Measurements from ENCODE around the gene SPACDR. TPM values are rescaled to one million over a fixed set of nuclear protein-coding genes. Genes with fewer than 3 reads are reported as not detected.

The SPACDR gene
- total RNA-seq, result 0.54 TPM
- polyA plus RNA-seq (ENCODE audit: insufficient read depth, low read depth, low replicate concordance), result not detected
- long read RNA-seq, donor 1, partial matches to known transcripts, result 0 of 1 reads
- long read RNA-seq, donor 1, other reads (novel, unspliced or antisense), result 0 of 1 reads
- long read RNA-seq, donor 2, partial matches to known transcripts, result 0 of 1 reads
- long read RNA-seq, donor 2, other reads (novel, unspliced or antisense), result 0 of 1 reads
- long read RNA-seq, donor 3, result 0 reads
- long read RNA-seq, donor 4, partial matches to known transcripts, result 0 of 1 reads
- long read RNA-seq, donor 4, other reads (novel, unspliced or antisense), result 0 of 1 reads
- long read RNA-seq, donor 5, result 0 reads
- long read RNA-seq, donor 6, partial matches to known transcripts, result 0 of 2 reads
- long read RNA-seq, donor 6, other reads (novel, unspliced or antisense), result 0 of 2 reads
- long read RNA-seq, donor 7, result 0 reads
- long read RNA-seq, donor 8, partial matches to known transcripts, result 0 of 1 reads
- long read RNA-seq, donor 8, other reads (novel, unspliced or antisense), result 0 of 1 reads
- long read RNA-seq, donor 9, partial matches to known transcripts, result 0 of 1 reads
- long read RNA-seq, donor 9, other reads (novel, unspliced or antisense), result 0 of 1 reads
- long read RNA-seq, donor 10, result 0 reads

GRCh38 chr7:100464210-100464660 lies at the start of gene SPACDR:
Gene SPACDR (minus strand): TSS chr7:100464260. CDS start chr7:100464025, 235 bp downstream.
- FAIRE-seq (no peak), DNase-seq (no peak)
- H3K4me1 ChIP-seq (ENCODE audit: control insufficient read depth in 2 of 3, insufficient read depth in 2 of 3, low read depth in 1 of 3, low read length in 3 of 3), result no peaks in the 10 kb centered on the region
- intact Hi-C loops (cut with DNase I), result loop anchor here (10.0 kb wide), 1 partner anchor 221 kb away; no protein-coding TSS in a partner anchor
- H3K36me3 ChIP-seq (ENCODE audit: control insufficient read depth in 2 of 3, insufficient read depth in 3 of 3, low read length in 3 of 3), result peaks cover 0 to 3% (median 0%) of the 10 kb centered on the region in 3 donors
- H3K9me3 ChIP-seq (ENCODE audit: control insufficient read depth in 2 of 3, insufficient read depth in 1 of 3, low read length in 3 of 3), result no peaks in the 10 kb centered on the region
- H3K4me3 ChIP-seq (ENCODE audit: low read length in 3 of 3), result no peak within 1 kb of the TSS
- H3K9ac ChIP-seq (ENCODE audit: low read length in 3 of 3), result no peak within 1 kb of the TSS
- no peak within 1 kb of the TSS for H3K27ac ChIP-seq (ENCODE audit: low read depth in 2 of 2, low read length in 2 of 2)
- TF ChIP-seq CTCF (IDR thresholded peaks at IDR 0.05; ENCODE audit: borderline replicate concordance, extremely low read depth, insufficient read depth), result no peak
- no peaks in the 10 kb centered on the region for H3K27me3 ChIP-seq (ENCODE audit: control insufficient read depth, insufficient read depth, low read length)

- intact Hi-C loops (cut with DNase I), result no loop called here
- H3K27me3 ChIP-seq (ENCODE audit: control insufficient read depth, insufficient read depth, low read length), result no peaks in the 10 kb centered on the region
- H3K9ac ChIP-seq (ENCODE audit: low read length in 3 of 3), result no peak overlapping the region
- no peaks in the 10 kb centered on the region for H3K4me1 ChIP-seq (ENCODE audit: control insufficient read depth in 2 of 3, insufficient read depth in 2 of 3, low read depth in 1 of 3, low read length in 3 of 3)
- TF ChIP-seq CTCF (IDR thresholded peaks at IDR 0.05; ENCODE audit: borderline replicate concordance, extremely low read depth, insufficient read depth), result no peak
- no peaks in the 10 kb centered on the region for H3K9me3 ChIP-seq (ENCODE audit: control insufficient read depth in 2 of 3, insufficient read depth in 1 of 3, low read length in 3 of 3)
- H3K27ac ChIP-seq (ENCODE audit: low read depth in 2 of 2, low read length in 2 of 2), result no peak overlapping the region
- H3K4me3 ChIP-seq (ENCODE audit: low read length in 3 of 3), result no peak overlapping the region
- no peaks in the 10 kb centered on the region for H3K36me3 ChIP-seq (ENCODE audit: control insufficient read depth in 2 of 3, insufficient read depth in 3 of 3, low read length in 3 of 3)
- no peak for FAIRE-seq
- DNase-seq, result no peak
Observed at GRCh38 chr7:100513212-100513810, 49.3 kb upstream of the SPACDR start.

- Histone ChIP-seq H3K9me3 (ENCODE audit: control insufficient read depth in 2 of 3, insufficient read depth in 1 of 3, low read length in 3 of 3) (no peaks in the 10 kb centered on the region), H3K4me1 (ENCODE audit: control insufficient read depth in 2 of 3, insufficient read depth in 2 of 3, low read depth in 1 of 3, low read length in 3 of 3) (no peaks in the 10 kb centered on the region), H3K9ac (ENCODE audit: low read length in 3 of 3) (no peak overlapping the region), H3K27ac (ENCODE audit: low read depth in 2 of 2, low read length in 2 of 2) (no peak overlapping the region), H3K4me3 (ENCODE audit: low read length in 3 of 3) (no peak overlapping the region), H3K36me3 (ENCODE audit: control insufficient read depth in 2 of 3, insufficient read depth in 3 of 3, low read length in 3 of 3) (no peaks in the 10 kb centered on the region), H3K27me3 (ENCODE audit: control insufficient read depth, insufficient read depth, low read length) (no peaks in the 10 kb centered on the region)
- intact Hi-C loops (cut with DNase I), result no loop called here
- TF ChIP-seq CTCF (IDR thresholded peaks at IDR 0.05; ENCODE audit: borderline replicate concordance, extremely low read depth, insufficient read depth), result no peak
- FAIRE-seq, result no peak
- DNase-seq, result no peak
Observed at GRCh38 chr7:100510437-100511239, 46.6 kb upstream of the SPACDR start.
